ENCODE measurements around the gene TMEM217.

The TMEM217 gene

GRCh38 chr6:37222992-37223391 is 35.0 kb downstream of the TMEM217 start:
- no peak for TF ChIP-seq EZH2 (IDR thresholded peaks at IDR 0.05; ENCODE audit: borderline replicate concordance, low read length)
- TF ChIP-seq, protein P1, sequence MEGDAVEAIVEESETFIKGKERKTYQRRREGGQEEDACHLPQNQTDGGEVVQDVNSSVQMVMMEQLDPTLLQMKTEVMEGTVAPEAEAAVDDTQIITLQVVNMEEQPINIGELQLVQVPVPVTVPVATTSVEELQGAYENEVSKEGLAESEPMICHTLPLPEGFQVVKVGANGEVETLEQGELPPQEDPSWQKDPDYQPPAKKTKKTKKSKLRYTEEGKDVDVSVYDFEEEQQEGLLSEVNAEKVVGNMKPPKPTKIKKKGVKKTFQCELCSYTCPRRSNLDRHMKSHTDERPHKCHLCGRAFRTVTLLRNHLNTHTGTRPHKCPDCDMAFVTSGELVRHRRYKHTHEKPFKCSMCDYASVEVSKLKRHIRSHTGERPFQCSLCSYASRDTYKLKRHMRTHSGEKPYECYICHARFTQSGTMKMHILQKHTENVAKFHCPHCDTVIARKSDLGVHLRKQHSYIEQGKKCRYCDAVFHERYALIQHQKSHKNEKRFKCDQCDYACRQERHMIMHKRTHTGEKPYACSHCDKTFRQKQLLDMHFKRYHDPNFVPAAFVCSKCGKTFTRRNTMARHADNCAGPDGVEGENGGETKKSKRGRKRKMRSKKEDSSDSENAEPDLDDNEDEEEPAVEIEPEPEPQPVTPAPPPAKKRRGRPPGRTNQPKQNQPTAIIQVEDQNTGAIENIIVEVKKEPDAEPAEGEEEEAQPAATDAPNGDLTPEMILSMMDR (IDR thresholded peaks at IDR 0.05; ENCODE audit: low read length), result no peak
- H3K27me3 ChIP-seq (ENCODE audit: insufficient read depth, low read length), result no peaks in the 10 kb centered on the region

DNA sequence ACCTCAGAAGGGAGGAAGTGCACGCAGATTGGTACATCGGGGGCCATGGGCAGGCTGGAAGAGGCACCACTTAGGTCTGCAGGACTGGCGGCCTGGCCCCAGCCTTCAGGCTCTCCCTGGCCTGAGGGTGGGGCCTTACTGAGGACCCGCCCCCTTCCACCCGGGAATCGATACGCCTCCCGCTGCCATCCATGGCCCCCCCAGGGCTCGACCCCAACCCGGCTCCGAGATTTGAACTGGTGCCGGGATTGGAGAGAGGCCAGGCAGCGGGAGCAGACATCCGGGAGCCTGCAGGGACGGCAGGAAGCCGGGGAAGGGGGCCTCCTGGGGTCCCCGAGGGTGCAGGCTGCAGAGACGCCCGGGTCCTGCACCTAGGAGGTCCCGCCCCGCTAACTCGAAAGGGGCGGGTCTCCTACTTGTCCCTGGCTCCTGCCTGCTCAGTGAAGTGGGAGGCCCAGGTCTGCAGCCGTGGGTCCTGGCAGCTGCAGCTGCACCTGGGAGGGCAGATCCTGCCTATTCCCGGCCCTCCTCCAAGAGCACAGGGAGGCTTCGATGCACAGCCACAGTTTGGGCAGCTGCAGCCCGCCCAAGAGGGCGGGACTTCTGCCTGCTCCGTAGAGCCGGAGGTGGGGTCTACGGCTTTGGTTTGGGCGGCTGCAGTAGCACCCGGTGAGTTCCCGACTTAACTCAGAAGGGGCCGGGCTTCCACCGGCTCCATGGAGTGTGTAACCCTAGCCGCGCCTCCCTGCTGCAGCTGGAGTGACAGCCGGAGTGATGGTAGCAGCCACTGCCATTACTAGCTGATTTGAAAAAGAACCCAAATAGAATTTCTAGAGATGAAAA is 35.6 kb downstream of the TMEM217 start:
- Histone ChIP-seq H3K36me3 (ENCODE audit: insufficient read depth, low read length) (no peaks in the 10 kb centered on the region), H3F3A (ENCODE audit: insufficient read depth, low read length) (no peaks in the 10 kb centered on the region), H3K9me3 (ENCODE audit: low read length) (no peaks in the 10 kb centered on the region), H3K4me1 (ENCODE audit: insufficient read depth, low read length, severe bottlenecking) (peaks cover 16% of the 10 kb centered on the region), H4K20me1 (ENCODE audit: insufficient read depth, low read length) (no peaks in the 10 kb centered on the region), H3K4me2 (ENCODE audit: low read length) (peak overlapping the region; percentile 79), H3K4me3 (ENCODE audit: low read depth, low read length, poor library complexity, severe bottlenecking) (peak overlapping the region; percentile 67), H3K27ac (ENCODE audit: low read depth, low read length, poor library complexity, severe bottlenecking) (no peak overlapping the region), H3K9me2 (ENCODE audit: low read depth, low read length) (no peaks in the 10 kb centered on the region), H3K79me2 (ENCODE audit: insufficient read depth, low read length) (no peaks in the 10 kb centered on the region), H3K27me3 (ENCODE audit: insufficient read depth, low read length) (no peaks in the 10 kb centered on the region), H3K9ac (ENCODE audit: low read length) (peak overlapping the region; percentile 40; the same call in 1 of the 2 replicates), H2AFZ (ENCODE audit: low read length) (peak overlapping the region; percentile 84)
- TF ChIP-seq EZH2 (IDR thresholded peaks at IDR 0.05; ENCODE audit: borderline replicate concordance, low read length), result no peak
- TF ChIP-seq, protein P1 (IDR thresholded peaks at IDR 0.05; ENCODE audit: low read length), result no peak

More at GRCh38 chr6:37222992-37223391, 35.0 kb downstream of the TMEM217 start:
- Histone ChIP-seq H3K4me3 (ENCODE audit: low read depth, low read length, poor library complexity, severe bottlenecking) (peak overlapping the region; percentile 67), H3K9me2 (ENCODE audit: low read depth, low read length) (no peaks in the 10 kb centered on the region), H3K79me2 (ENCODE audit: insufficient read depth, low read length) (no peaks in the 10 kb centered on the region), H3K36me3 (ENCODE audit: insufficient read depth, low read length) (no peaks in the 10 kb centered on the region), H2AFZ (ENCODE audit: low read length) (peak overlapping the region; percentile 84), H3K4me1 (ENCODE audit: insufficient read depth, low read length, severe bottlenecking) (peaks cover 16% of the 10 kb centered on the region), H3K4me2 (ENCODE audit: low read length) (peak overlapping the region; percentile 79), H3K27ac (ENCODE audit: low read depth, low read length, poor library complexity, severe bottlenecking) (no peak overlapping the region), H3F3A (ENCODE audit: insufficient read depth, low read length) (no peaks in the 10 kb centered on the region), H4K20me1 (ENCODE audit: insufficient read depth, low read length) (no peaks in the 10 kb centered on the region), H3K9me3 (ENCODE audit: low read length) (no peaks in the 10 kb centered on the region), H3K9ac (ENCODE audit: low read length) (peak overlapping the region; percentile 40; the same call in 1 of the 2 replicates)

- TF ChIP-seq, protein P1 (IDR thresholded peaks at IDR 0.05; ENCODE audit: low read length), result no peak
- TF ChIP-seq EZH2 (IDR thresholded peaks at IDR 0.05; ENCODE audit: borderline replicate concordance, low read length), result no peak
- peaks cover 16% of the 10 kb centered on the region for H3K4me1 ChIP-seq (ENCODE audit: insufficient read depth, low read length, severe bottlenecking)
- H3K36me3 ChIP-seq (ENCODE audit: insufficient read depth, low read length), result no peaks in the 10 kb centered on the region
- H3K79me2 ChIP-seq (ENCODE audit: insufficient read depth, low read length), result no peaks in the 10 kb centered on the region
- no peaks in the 10 kb centered on the region for H3K27me3 ChIP-seq (ENCODE audit: insufficient read depth, low read length)
- H3K4me2 ChIP-seq (ENCODE audit: low read length), result peak overlapping the region; percentile 79
- H3F3A ChIP-seq (ENCODE audit: insufficient read depth, low read length), result no peaks in the 10 kb centered on the region
- H3K9me2 ChIP-seq (ENCODE audit: low read depth, low read length), result no peaks in the 10 kb centered on the region
- no peaks in the 10 kb centered on the region for H4K20me1 ChIP-seq (ENCODE audit: insufficient read depth, low read length)
- peak overlapping the region; percentile 40; the same call in 1 of the 2 replicates for H3K9ac ChIP-seq (ENCODE audit: low read length)
- H3K9me3 ChIP-seq (ENCODE audit: low read length), result no peaks in the 10 kb centered on the region
- H2AFZ ChIP-seq (ENCODE audit: low read length), result 0 out of 2 replicates have a peak overlapping the region, but pooled peaks have one; percentile 11
- H3K27ac ChIP-seq (ENCODE audit: low read depth, low read length, poor library complexity, severe bottlenecking), result no peak overlapping the region
- peak overlapping the region; percentile 67 for H3K4me3 ChIP-seq (ENCODE audit: low read depth, low read length, poor library complexity, severe bottlenecking)
These were observed 36.3 kb downstream of the TMEM217 start for GRCh38 chr6:37221585-37222124.

Measured in OCI-LY1 (cell line).